WTC11 (cell line): ENCODE measurements around the gene SEBOX. TPM values are rescaled to one million over a fixed set of nuclear protein-coding genes. Genes with fewer than 3 reads are reported as not detected.

Source experiments
- ATAC-seq: fragments of 200-7000 bp; cut with Tn5 transposase; 2 replicates; pipeline ENCODE4 v1.10.0; 2021; ENCODE audit warnings: mild to moderate bottlenecking, moderate library complexity
- CTCF ChIA-PET: fragments of 300-600 bp; sonication (Branson Sonifier 250); formaldehyde crosslinking; loops from one replicate; lab custom pipeline; 2021; ENCODE audit warnings: antibody characterized with exemption; lab: Charles Lee
- POLR2A ChIA-PET: fragments of 350-600 bp; sonication (Branson Sonifier 250); formaldehyde crosslinking; loops from one replicate; lab custom pipeline; 2021; ENCODE audit warnings: antibody characterized with exemption; lab: Charles Lee
- DNase-seq: peaks from one replicate; pipeline ENCODE4 v3.0.0; 2021; ENCODE audit warnings: low spot score
- H3K27ac Mint-ChIP-seq: 2 replicates; pipeline ENCODE4 v1.8.0; 2021; ENCODE audit warnings: mixed read lengths
- H3K27me3 Mint-ChIP-seq: 2 replicates; pipeline ENCODE4 v1.8.0; 2021; ENCODE audit warnings: low read depth, mild to moderate bottlenecking, moderate library complexity, mixed read lengths
- H3K36me3 Mint-ChIP-seq: 2 replicates; pipeline ENCODE4 v1.8.0; 2021; ENCODE audit warnings: mixed read lengths
- H3K4me1 Mint-ChIP-seq: 2 replicates; pipeline ENCODE4 v1.8.0; 2022; ENCODE audit warnings: mixed read lengths
- H3K4me3 Mint-ChIP-seq: 2 replicates; pipeline ENCODE4 v1.8.0; 2021; ENCODE audit warnings: mild to moderate bottlenecking, moderate library complexity, mixed read lengths
- H3K9me3 Mint-ChIP-seq: 2 replicates; pipeline ENCODE4 v1.8.0; 2021; ENCODE audit warnings: mixed read lengths
- ATF1 ChIP-seq: sonication (generic); formaldehyde crosslinking; IDR thresholded peaks from 2 replicates; pipeline ENCODE4 v1.8.1; 2023; ENCODE audit warnings: mild to moderate bottlenecking, moderate library complexity, missing genetic modification reagents
- CBFB ChIP-seq: sonication (generic); formaldehyde crosslinking; IDR thresholded peaks from 2 replicates; pipeline ENCODE4 v1.8.1; 2022; ENCODE audit warnings: mild to moderate bottlenecking, low read depth, missing genetic modification reagents
- FOXK1 ChIP-seq: sonication (generic); formaldehyde crosslinking; IDR thresholded peaks from 2 replicates; pipeline ENCODE4 v1.8.0; 2022; ENCODE audit warnings: mild to moderate bottlenecking, moderate library complexity, missing genetic modification reagents
- FOXP1 ChIP-seq: sonication (generic); formaldehyde crosslinking; IDR thresholded peaks from 2 replicates; pipeline ENCODE4 v1.8.0; 2022; ENCODE audit warnings: missing genetic modification reagents, mild to moderate bottlenecking, moderate library complexity, borderline replicate concordance
- HMGA2 ChIP-seq: fragments of 250-450 bp; sonication (Bioruptor Pico); IDR thresholded peaks from 2 replicates; pipeline ENCODE4 v1.4.0; 2021; ENCODE audit warnings: mild to moderate bottlenecking, moderate library complexity
- IRF2 ChIP-seq: sonication (generic); formaldehyde crosslinking; IDR thresholded peaks from 2 replicates; pipeline ENCODE4 v1.8.0; 2022; ENCODE audit warnings: low read depth, missing genetic modification reagents, borderline replicate concordance
- JUN ChIP-seq: sonication (generic); formaldehyde crosslinking; IDR thresholded peaks from 2 replicates; pipeline ENCODE4 v1.8.0; 2023; ENCODE audit warnings: mild to moderate bottlenecking, missing genetic modification reagents
- MXD4 ChIP-seq: fragments of 250-450 bp; sonication (Bioruptor Pico); IDR thresholded peaks from 2 replicates; pipeline ENCODE4 v1.8.0; 2021; ENCODE audit warnings: mild to moderate bottlenecking, moderate library complexity, borderline replicate concordance
- NR2C2 ChIP-seq: sonication (generic); formaldehyde crosslinking; IDR thresholded peaks from 2 replicates; pipeline ENCODE4 v1.8.0; 2022; ENCODE audit warnings: mild to moderate bottlenecking, missing genetic modification reagents
- RELA ChIP-seq: sonication (generic); formaldehyde crosslinking; IDR thresholded peaks from 2 replicates; pipeline ENCODE4 v1.8.1; 2022; ENCODE audit warnings: missing genetic modification reagents, mild to moderate bottlenecking, borderline replicate concordance
- SMAD3 ChIP-seq: sonication (generic); formaldehyde crosslinking; IDR thresholded peaks from 2 replicates; pipeline ENCODE4 v1.8.0; 2022; ENCODE audit warnings: missing genetic modification reagents, mild to moderate bottlenecking, borderline replicate concordance
- SOX15 ChIP-seq: fragments of 250-450 bp; sonication (Bioruptor Pico); IDR thresholded peaks from 2 replicates; pipeline ENCODE4 v1.9.0; 2021; ENCODE audit warnings: mild to moderate bottlenecking
- ZNF396 ChIP-seq: fragments of 250-450 bp; sonication (Bioruptor Pico); IDR thresholded peaks from 2 replicates; pipeline ENCODE4 v1.8.0; 2021; ENCODE audit warnings: mild to moderate bottlenecking, moderate library complexity, borderline replicate concordance
- ZNF671 ChIP-seq: fragments of 250-450 bp; sonication (Bioruptor Pico); IDR thresholded peaks from 2 replicates; pipeline ENCODE4 v1.8.0; 2021; ENCODE audit warnings: mild to moderate bottlenecking
- total RNA-seq: library from RNA; stranded (reverse); gene quantifications from 3 replicates; pipeline ENCODE4 v1.2.3, GENCODE V29; 2021
- TF ChIP-seq, protein P1 (sequence below): sonication (generic); formaldehyde crosslinking; IDR thresholded peaks from 2 replicates; pipeline ENCODE4 v1.8.0; 2022; ENCODE audit warnings: mild to moderate bottlenecking, missing genetic modification reagents
- TF ChIP-seq, protein P2 (sequence below): sonication (generic); formaldehyde crosslinking; IDR thresholded peaks from 2 replicates; pipeline ENCODE4 v1.8.0; 2022; ENCODE audit warnings: mild to moderate bottlenecking, missing genetic modification reagents
- TF ChIP-seq, protein P3 (sequence below): sonication (generic); formaldehyde crosslinking; IDR thresholded peaks from 2 replicates; pipeline ENCODE4 v1.8.0; 2022; ENCODE audit warnings: mild to moderate bottlenecking, missing genetic modification reagents
- TF ChIP-seq, protein P4 (sequence below): sonication (generic); formaldehyde crosslinking; IDR thresholded peaks from 2 replicates; pipeline ENCODE4 v1.8.1; 2022; ENCODE audit warnings: mild to moderate bottlenecking, missing genetic modification reagents, moderate library complexity, borderline replicate concordance
- TF ChIP-seq, protein P5 (sequence below): sonication (generic); formaldehyde crosslinking; IDR thresholded peaks from 2 replicates; pipeline ENCODE4 v1.8.1; 2023; ENCODE audit warnings: mild to moderate bottlenecking, missing genetic modification reagents, moderate library complexity
- TF ChIP-seq, protein P6 (sequence below): sonication (generic); formaldehyde crosslinking; conservative IDR thresholded peaks from 2 replicates; pipeline ENCODE4 v1.8.1; 2022; ENCODE audit warnings: mild to moderate bottlenecking, missing genetic modification reagents
- TF ChIP-seq, protein P7 (sequence below): fragments of 250-450 bp; sonication (Bioruptor Pico); IDR thresholded peaks from 2 replicates; pipeline ENCODE4 v1.9.0; 2021; ENCODE audit warnings: moderate library complexity, mild to moderate bottlenecking, inconsistent platforms, borderline replicate concordance
- TF ChIP-seq, protein P8 (sequence below): fragments of 250-450 bp; sonication (Bioruptor Pico); IDR thresholded peaks from 2 replicates; pipeline ENCODE4 v2.1.2; 2022; ENCODE audit warnings: mild to moderate bottlenecking, moderate library complexity
- TF ChIP-seq, protein P9 (sequence below): sonication (generic); formaldehyde crosslinking; IDR thresholded peaks from 2 replicates; pipeline ENCODE4 v1.8.1; 2023; ENCODE audit warnings: mild to moderate bottlenecking, missing genetic modification reagents

Gene SEBOX
- total RNA-seq, 1 experiment from 2014 or later, result not detected

DNA sequence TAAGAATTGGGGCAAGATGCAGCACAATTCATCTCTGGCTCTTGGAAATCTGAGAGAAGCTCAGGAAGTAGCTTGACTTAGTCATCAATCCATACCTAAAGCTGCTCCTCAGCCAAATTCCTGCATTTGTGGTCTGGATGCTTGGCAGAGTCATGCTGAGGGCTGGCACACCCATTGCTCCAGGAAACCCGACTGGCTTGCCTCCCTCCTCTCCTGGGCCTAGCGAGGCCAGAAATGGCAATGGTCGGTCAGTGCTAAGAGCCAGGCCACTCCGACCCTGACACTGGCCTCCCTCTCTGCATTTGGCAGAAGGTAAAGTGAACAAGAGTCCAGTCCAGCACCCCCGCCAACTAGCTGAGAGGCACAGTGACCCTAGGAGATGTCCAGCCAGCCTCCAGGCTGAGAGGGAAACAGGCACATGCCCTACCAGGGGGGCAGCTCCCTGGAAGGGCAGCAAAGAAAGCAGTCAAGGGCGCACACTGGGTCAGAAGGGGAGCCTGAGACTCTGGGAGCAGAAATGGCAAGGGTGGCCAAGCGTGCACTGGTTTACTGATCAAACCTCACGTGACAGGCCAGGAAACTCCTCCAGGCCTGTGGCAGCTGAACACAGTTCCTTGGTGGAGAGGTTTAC lies 17.6 kb downstream of the SEBOX start:
- POLR2A ChIA-PET, result interaction anchor here (1.9 kb wide), 1 partner anchor 11 kb away, joined by 6 read pairs; the partner anchor contains the start of gene TNFAIP1
- H3K36me3 Mint-ChIP-seq, result peaks cover 56% of the 10 kb centered on the region
- H3K27me3 Mint-ChIP-seq, result no peaks in the 10 kb centered on the region
- H3K4me1 Mint-ChIP-seq, result peaks cover 6% of the 10 kb centered on the region; the same call in 1 of the 2 replicates
- no peaks in the 10 kb centered on the region for H3K9me3 Mint-ChIP-seq
- H3K4me3 Mint-ChIP-seq, result no peak overlapping the region
- ATAC-seq, result no peak
- TF ChIP-seq ATF1, result no peak
- TF ChIP-seq, protein P1, sequence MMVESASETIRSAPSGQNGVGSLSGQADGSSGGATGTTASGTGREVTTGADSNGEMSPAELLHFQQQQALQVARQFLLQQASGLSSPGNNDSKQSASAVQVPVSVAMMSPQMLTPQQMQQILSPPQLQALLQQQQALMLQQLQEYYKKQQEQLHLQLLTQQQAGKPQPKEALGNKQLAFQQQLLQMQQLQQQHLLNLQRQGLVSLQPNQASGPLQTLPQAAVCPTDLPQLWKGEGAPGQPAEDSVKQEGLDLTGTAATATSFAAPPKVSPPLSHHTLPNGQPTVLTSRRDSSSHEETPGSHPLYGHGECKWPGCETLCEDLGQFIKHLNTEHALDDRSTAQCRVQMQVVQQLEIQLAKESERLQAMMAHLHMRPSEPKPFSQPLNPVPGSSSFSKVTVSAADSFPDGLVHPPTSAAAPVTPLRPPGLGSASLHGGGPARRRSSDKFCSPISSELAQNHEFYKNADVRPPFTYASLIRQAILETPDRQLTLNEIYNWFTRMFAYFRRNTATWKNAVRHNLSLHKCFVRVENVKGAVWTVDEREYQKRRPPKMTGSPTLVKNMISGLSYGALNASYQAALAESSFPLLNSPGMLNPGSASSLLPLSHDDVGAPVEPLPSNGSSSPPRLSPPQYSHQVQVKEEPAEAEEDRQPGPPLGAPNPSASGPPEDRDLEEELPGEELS, result no peak
- TF ChIP-seq, protein P2, sequence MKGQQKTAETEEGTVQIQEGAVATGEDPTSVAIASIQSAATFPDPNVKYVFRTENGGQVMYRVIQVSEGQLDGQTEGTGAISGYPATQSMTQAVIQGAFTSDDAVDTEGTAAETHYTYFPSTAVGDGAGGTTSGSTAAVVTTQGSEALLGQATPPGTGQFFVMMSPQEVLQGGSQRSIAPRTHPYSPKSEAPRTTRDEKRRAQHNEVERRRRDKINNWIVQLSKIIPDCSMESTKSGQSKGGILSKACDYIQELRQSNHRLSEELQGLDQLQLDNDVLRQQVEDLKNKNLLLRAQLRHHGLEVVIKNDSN (CRISPR knock-in tag), result no peak
- no peak for TF ChIP-seq SMAD3 (CRISPR knock-in tag)
- TF ChIP-seq ZNF396 (CRISPR knock-in tag), result no peak
- TF ChIP-seq IRF2 (CRISPR knock-in tag), result no peak
- no peak for TF ChIP-seq RELA (CRISPR knock-in tag)
- TF ChIP-seq, protein P3, sequence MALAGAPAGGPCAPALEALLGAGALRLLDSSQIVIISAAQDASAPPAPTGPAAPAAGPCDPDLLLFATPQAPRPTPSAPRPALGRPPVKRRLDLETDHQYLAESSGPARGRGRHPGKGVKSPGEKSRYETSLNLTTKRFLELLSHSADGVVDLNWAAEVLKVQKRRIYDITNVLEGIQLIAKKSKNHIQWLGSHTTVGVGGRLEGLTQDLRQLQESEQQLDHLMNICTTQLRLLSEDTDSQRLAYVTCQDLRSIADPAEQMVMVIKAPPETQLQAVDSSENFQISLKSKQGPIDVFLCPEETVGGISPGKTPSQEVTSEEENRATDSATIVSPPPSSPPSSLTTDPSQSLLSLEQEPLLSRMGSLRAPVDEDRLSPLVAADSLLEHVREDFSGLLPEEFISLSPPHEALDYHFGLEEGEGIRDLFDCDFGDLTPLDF (CRISPR knock-in tag), result no peak
- TF ChIP-seq JUN (CRISPR knock-in tag), result no peak
- TF ChIP-seq CBFB (CRISPR knock-in tag), result no peak
- TF ChIP-seq, protein P4, sequence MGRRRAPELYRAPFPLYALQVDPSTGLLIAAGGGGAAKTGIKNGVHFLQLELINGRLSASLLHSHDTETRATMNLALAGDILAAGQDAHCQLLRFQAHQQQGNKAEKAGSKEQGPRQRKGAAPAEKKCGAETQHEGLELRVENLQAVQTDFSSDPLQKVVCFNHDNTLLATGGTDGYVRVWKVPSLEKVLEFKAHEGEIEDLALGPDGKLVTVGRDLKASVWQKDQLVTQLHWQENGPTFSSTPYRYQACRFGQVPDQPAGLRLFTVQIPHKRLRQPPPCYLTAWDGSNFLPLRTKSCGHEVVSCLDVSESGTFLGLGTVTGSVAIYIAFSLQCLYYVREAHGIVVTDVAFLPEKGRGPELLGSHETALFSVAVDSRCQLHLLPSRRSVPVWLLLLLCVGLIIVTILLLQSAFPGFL (CRISPR knock-in tag), result no peak
- TF ChIP-seq ZNF671, result no peak
- TF ChIP-seq FOXP1, result no peak
- CTCF ChIA-PET, result interaction anchor here (0.9 to 3.5 kb wide), 4 partner anchors 12 to 542 kb away, joined by 3 to 26 read pairs (median 6); partner anchors contain the start of genes IFT20 and TNFAIP1
- H3K27ac Mint-ChIP-seq, result no peak overlapping the region
- no peak for DNase-seq

DNA sequence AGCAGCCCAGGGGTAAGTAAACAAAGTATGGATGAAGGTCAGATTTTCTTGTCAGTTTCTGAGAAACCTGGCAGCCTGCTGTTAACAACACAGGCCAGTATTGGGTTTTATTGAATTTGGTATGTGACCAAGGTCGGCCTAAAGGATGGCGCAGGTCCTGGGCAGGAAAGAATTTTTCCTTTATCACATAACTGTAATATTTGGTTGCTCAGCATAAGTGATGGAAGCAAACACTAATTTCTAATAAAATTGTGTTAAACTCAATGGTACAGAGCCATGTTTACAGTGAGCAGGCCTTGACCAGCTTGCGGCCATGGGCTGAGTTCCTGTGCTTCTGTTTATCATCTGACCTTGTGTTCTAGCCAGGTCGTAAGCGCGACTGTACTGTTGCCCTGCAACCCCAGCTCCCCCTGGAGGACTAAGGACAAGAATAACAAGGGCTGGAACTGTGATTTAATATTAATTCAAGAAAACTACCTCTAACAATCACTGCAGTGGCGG lies 18.2 kb downstream of the SEBOX start:
- Mint-ChIP-seq H3K4me1 (peaks cover 6% of the 10 kb centered on the region; the same call in 1 of the 2 replicates), H3K27me3 (no peaks in the 10 kb centered on the region), H3K36me3 (peaks cover 57% of the 10 kb centered on the region), H3K9me3 (no peaks in the 10 kb centered on the region), H3K4me3 (no peak overlapping the region), H3K27ac (no peak overlapping the region)
- ATAC-seq (peak; percentile 53), DNase-seq (no peak)
- POLR2A ChIA-PET, result interaction anchor here (1.9 kb wide), 1 partner anchor 11 kb away, joined by 6 read pairs; the partner anchor contains the start of gene TNFAIP1
- CTCF ChIA-PET, result interaction anchor here (0.9 to 3.5 kb wide), 3 partner anchors 11 to 542 kb away, joined by 3 to 26 read pairs (median 7); partner anchors contain the start of genes IFT20 and TNFAIP1
- TF ChIP-seq NR2C2 (no peak), SOX15 (CRISPR knock-in tag) (no peak), FOXP1 (no peak), MXD4 (CRISPR knock-in tag) (no peak), HMGA2 (CRISPR knock-in tag) (no peak), FOXK1 (CRISPR knock-in tag) (no peak)
- TF ChIP-seq, protein P5, sequence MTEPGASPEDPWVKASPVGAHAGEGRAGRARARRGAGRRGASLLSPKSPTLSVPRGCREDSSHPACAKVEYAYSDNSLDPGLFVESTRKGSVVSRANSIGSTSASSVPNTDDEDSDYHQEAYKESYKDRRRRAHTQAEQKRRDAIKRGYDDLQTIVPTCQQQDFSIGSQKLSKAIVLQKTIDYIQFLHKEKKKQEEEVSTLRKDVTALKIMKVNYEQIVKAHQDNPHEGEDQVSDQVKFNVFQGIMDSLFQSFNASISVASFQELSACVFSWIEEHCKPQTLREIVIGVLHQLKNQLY (CRISPR knock-in tag), result no peak
- TF ChIP-seq, protein P6, sequence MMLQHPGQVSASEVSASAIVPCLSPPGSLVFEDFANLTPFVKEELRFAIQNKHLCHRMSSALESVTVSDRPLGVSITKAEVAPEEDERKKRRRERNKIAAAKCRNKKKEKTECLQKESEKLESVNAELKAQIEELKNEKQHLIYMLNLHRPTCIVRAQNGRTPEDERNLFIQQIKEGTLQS (CRISPR knock-in tag), result no peak
- TF ChIP-seq, protein P7, sequence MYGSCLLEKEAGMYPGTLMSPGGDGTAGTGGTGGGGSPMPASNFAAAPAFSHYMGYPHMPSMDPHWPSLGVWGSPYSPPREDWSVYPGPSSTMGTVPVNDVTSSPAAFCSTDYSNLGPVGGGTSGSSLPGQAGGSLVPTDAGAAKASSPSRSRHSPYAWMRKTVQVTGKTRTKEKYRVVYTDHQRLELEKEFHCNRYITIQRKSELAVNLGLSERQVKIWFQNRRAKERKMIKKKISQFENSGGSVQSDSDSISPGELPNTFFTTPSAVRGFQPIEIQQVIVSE (CRISPR knock-in tag), result no peak
- TF ChIP-seq, protein P8, sequence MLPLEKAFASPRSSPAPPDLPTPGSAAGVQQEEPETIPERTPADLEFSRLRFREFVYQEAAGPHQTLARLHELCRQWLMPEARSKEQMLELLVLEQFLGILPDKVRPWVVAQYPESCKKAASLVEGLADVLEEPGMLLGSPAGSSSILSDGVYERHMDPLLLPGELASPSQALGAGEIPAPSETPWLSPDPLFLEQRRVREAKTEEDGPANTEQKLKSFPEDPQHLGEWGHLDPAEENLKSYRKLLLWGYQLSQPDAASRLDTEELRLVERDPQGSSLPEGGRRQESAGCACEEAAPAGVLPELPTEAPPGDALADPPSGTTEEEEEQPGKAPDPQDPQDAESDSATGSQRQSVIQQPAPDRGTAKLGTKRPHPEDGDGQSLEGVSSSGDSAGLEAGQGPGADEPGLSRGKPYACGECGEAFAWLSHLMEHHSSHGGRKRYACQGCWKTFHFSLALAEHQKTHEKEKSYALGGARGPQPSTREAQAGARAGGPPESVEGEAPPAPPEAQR, result no peak
- TF ChIP-seq, protein P3 (CRISPR knock-in tag), result no peak
- TF ChIP-seq, protein P9, sequence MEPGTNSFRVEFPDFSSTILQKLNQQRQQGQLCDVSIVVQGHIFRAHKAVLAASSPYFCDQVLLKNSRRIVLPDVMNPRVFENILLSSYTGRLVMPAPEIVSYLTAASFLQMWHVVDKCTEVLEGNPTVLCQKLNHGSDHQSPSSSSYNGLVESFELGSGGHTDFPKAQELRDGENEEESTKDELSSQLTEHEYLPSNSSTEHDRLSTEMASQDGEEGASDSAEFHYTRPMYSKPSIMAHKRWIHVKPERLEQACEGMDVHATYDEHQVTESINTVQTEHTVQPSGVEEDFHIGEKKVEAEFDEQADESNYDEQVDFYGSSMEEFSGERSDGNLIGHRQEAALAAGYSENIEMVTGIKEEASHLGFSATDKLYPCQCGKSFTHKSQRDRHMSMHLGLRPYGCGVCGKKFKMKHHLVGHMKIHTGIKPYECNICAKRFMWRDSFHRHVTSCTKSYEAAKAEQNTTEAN (CRISPR knock-in tag), result no peak
